ENCODE data around the gene KDM6A. TPM values are rescaled to one million over a fixed set of nuclear protein-coding genes. Genes with fewer than 3 reads are reported as not detected.

Gene KDM6A
- total RNA-seq, 1 experiment from 2014 or later: 42.8 TPM

DNA sequence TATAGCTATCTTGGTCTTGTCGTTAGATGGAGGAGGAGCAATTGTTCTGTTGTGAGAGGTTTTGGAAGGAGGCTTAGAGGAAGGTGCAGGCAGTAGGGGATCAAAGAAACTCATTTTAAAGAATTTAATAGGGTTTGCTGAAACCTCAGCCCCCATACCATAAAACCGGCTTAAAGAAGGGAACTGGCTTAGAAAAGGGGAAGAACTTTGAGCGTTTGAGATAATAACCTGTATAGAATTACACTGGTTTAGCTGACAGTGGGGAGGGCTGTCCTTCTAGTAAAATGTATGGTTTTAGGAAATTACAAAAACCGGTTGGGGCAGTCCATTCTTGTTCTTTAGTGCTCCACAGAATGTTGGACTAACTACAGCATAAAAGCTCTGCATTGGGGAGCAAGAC is 128.1 kb downstream of the KDM6A start:
- no peak overlapping the region for H3T11ph ChIP-seq (ENCODE audit: low read length)
- no peaks in the 10 kb centered on the region for H3K27me3 ChIP-seq (ENCODE audit: insufficient read depth, low read length)
- no peaks in the 10 kb centered on the region for H3K27me3 Mint-ChIP-seq (ENCODE audit: low read depth)
- no peak overlapping the region for H2BK120ac ChIP-seq (ENCODE audit: low read depth, low read length, poor library complexity, severe bottlenecking)
- TF ChIP-seq, protein P1, sequence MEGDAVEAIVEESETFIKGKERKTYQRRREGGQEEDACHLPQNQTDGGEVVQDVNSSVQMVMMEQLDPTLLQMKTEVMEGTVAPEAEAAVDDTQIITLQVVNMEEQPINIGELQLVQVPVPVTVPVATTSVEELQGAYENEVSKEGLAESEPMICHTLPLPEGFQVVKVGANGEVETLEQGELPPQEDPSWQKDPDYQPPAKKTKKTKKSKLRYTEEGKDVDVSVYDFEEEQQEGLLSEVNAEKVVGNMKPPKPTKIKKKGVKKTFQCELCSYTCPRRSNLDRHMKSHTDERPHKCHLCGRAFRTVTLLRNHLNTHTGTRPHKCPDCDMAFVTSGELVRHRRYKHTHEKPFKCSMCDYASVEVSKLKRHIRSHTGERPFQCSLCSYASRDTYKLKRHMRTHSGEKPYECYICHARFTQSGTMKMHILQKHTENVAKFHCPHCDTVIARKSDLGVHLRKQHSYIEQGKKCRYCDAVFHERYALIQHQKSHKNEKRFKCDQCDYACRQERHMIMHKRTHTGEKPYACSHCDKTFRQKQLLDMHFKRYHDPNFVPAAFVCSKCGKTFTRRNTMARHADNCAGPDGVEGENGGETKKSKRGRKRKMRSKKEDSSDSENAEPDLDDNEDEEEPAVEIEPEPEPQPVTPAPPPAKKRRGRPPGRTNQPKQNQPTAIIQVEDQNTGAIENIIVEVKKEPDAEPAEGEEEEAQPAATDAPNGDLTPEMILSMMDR (conservative IDR thresholded peaks at IDR 0.05): no peak
- no peak overlapping the region for H4K91ac ChIP-seq (ENCODE audit: insufficient read length, low read depth, low read length)
- H3K56ac ChIP-seq (ENCODE audit: insufficient read length, low read depth, low read length): no peak overlapping the region
- H4K20me1 ChIP-seq (ENCODE audit: control insufficient read depth, insufficient read depth, insufficient read length): no peaks in the 10 kb centered on the region
- H3K14ac ChIP-seq (ENCODE audit: insufficient read depth, low read length): no peak overlapping the region
- no peak overlapping the region for H3K27ac ChIP-seq (ENCODE audit: insufficient read length, low read depth, low read length)
- H3K36me3 Mint-ChIP-seq (ENCODE audit: insufficient read depth in 1 of 3, low read depth in 3 of 3): peaks cover 8 to 28% (median 13%) of the 10 kb centered on the region in 3 experiments
- no peak overlapping the region for H2AK5ac ChIP-seq (ENCODE audit: insufficient read length, low read length)
- H3K4me1 Mint-ChIP-seq: peaks cover 50 to 65% of the 10 kb centered on the region in 2 experiments
- H2AFZ ChIP-seq (ENCODE audit: low read length): no peak overlapping the region
- H4K8ac ChIP-seq (replicated peaks; ENCODE audit: insufficient read length, low read depth, low read length): no peak overlapping the region
- H3K9me3 ChIP-seq (ENCODE audit: control insufficient read depth, low read depth, low read length): peaks cover 29% of the 10 kb centered on the region
- H3K4me3 Mint-ChIP-seq: no peak overlapping the region
- WGBS (ENCODE audit: extremely low coverage, insufficient read length, low lambda C conversion rate): no CpG with 5 or more reads among the region's 4 CpGs
- no peak overlapping the region for H3K4ac ChIP-seq (ENCODE audit: low read depth, low read length)
- peaks cover 64 to 78% of the 10 kb centered on the region in 2 experiments for H3K9me3 Mint-ChIP-seq
- H2BK15ac ChIP-seq (ENCODE audit: low read depth, low read length): no peak overlapping the region
- H3K27ac Mint-ChIP-seq: peak overlapping the region in 1 of 3 experiments; percentile 18; a peak in 1 of 7 replicates
- no peak overlapping the region for H2BK20ac ChIP-seq (ENCODE audit: low read depth, low read length, poor library complexity, severe bottlenecking)
- peaks cover 9% of the 10 kb centered on the region for H3K79me1 ChIP-seq (ENCODE audit: insufficient read depth, low read depth, low read length, poor library complexity, severe bottlenecking)
- H3K9ac ChIP-seq (ENCODE audit: extremely low read depth, insufficient read length, low read length): no peak overlapping the region
- no peaks in the 10 kb centered on the region; the same call in 1 of the 2 replicates for H3K4me1 ChIP-seq (ENCODE audit: insufficient read depth, low read length)
- H4K5ac ChIP-seq (ENCODE audit: insufficient read length, low read depth, low read length): no peak overlapping the region
- H2BK5ac ChIP-seq (ENCODE audit: insufficient read length, low read length): no peak overlapping the region
- no peaks in the 10 kb centered on the region for H3K23me2 ChIP-seq (ENCODE audit: insufficient read length, low read depth, low read length, poor library complexity, severe bottlenecking)
- no peak overlapping the region for H3K23ac ChIP-seq (ENCODE audit: insufficient read length, low read depth, low read length)
- peaks cover 13% of the 10 kb centered on the region; the same call in 1 of the 2 replicates for H3K79me2 ChIP-seq (ENCODE audit: insufficient read depth, low read length)
- no peak overlapping the region for H2BK12ac ChIP-seq (ENCODE audit: insufficient read length, low read depth, low read length)
- H3K4me2 ChIP-seq (ENCODE audit: insufficient read depth, insufficient read length, low read length): no peak overlapping the region
- DNase-seq: no peak
- H3K18ac ChIP-seq (ENCODE audit: insufficient read length, low read depth, low read length): no peak overlapping the region
